ENCODE results near the gene CPSF6.
"Not testable (repeated sequence)": the region's sequence is repeated elsewhere in the genome, so short reads cannot be mapped to it uniquely, and the experiment has no call there.

The CPSF6 gene

DNA sequence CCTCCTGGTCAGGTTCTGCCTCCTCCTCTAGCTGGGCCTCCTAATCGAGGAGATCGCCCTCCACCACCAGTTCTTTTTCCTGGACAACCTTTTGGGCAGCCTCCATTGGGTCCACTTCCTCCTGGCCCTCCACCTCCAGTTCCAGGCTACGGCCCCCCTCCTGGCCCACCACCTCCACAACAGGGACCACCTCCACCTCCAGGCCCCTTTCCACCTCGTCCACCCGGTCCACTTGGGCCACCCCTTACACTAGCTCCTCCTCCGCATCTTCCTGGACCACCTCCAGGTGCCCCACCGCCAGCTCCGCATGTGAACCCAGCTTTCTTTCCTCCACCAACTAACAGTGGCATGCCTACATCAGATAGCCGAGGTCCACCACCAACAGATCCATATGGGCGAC lies 19.3 kb downstream of the CPSF6 start:
- Histone ChIP-seq H2AFZ (ENCODE audit: low read length) (no peak overlapping the region), H3F3A (ENCODE audit: insufficient read depth, low read length) (no peaks in the 10 kb centered on the region), H3K4me1 (ENCODE audit: low read length) (no peaks in the 10 kb centered on the region), H3K9me2 (replicated peaks; ENCODE audit: insufficient read depth, low read length) (no peaks in the 10 kb centered on the region), H3K79me2 (ENCODE audit: low read length) (peaks cover 41% of the 10 kb centered on the region), H3K9me3 (replicated peaks; ENCODE audit: insufficient read depth, low read length) (no peaks in the 10 kb centered on the region), H3K9ac (ENCODE audit: low read length) (no peak overlapping the region), H3K4me3 (ENCODE audit: low read length) (no peak overlapping the region), H3K36me3 (replicated peaks; ENCODE audit: insufficient read depth, low read length) (peaks cover 15% of the 10 kb centered on the region; the same call in 1 of the 2 replicates), H3K27ac (ENCODE audit: low read length) (no peak overlapping the region), H4K20me1 (ENCODE audit: insufficient read depth, low read length) (peaks cover 5% of the 10 kb centered on the region; the same call in 1 of the 2 replicates), H3K27me3 (replicated peaks; ENCODE audit: insufficient read depth, low read length) (no peaks in the 10 kb centered on the region), H3K4me2 (ENCODE audit: low read depth, low read length) (no peak overlapping the region)
- no peak for DNase-seq
- TF ChIP-seq EZH2phosphoT487 (IDR thresholded peaks at IDR 0.05; ENCODE audit: low read length) = no peak
- no peak for TF ChIP-seq CTCF (IDR thresholded peaks at IDR 0.05; ENCODE audit: low read length)
- TF ChIP-seq EZH2 (optimal IDR thresholded peaks at IDR 0.05; ENCODE audit: low read depth, low read length) = no peak

GRCh38 chr12:69262264-69262974 lies 23.1 kb downstream of the CPSF6 start:
- no peaks in the 10 kb centered on the region for H3K27me3 ChIP-seq (replicated peaks; ENCODE audit: insufficient read depth, low read length)
- H3K36me3 ChIP-seq (replicated peaks; ENCODE audit: insufficient read depth, low read length) = peaks cover 8% of the 10 kb centered on the region; the same call in 1 of the 2 replicates
- H3K9me3 ChIP-seq (replicated peaks; ENCODE audit: insufficient read depth, low read length) = no peaks in the 10 kb centered on the region
- H2AFZ ChIP-seq (ENCODE audit: low read length) = no peak overlapping the region
- no peaks in the 10 kb centered on the region for H3K4me1 ChIP-seq (ENCODE audit: low read length)
- H3K9me2 ChIP-seq (replicated peaks; ENCODE audit: insufficient read depth, low read length) = no peaks in the 10 kb centered on the region
- H4K20me1 ChIP-seq (ENCODE audit: insufficient read depth, low read length) = no peaks in the 10 kb centered on the region
- no peak overlapping the region for H3K9ac ChIP-seq (ENCODE audit: low read length)
- TF ChIP-seq CTCF (IDR thresholded peaks at IDR 0.05; ENCODE audit: low read length) = no peak
- no peak for TF ChIP-seq EZH2 (optimal IDR thresholded peaks at IDR 0.05; ENCODE audit: low read depth, low read length)
- TF ChIP-seq EZH2phosphoT487 (IDR thresholded peaks at IDR 0.05; ENCODE audit: low read length) = no peak
- DNase-seq = no peak
- no peaks in the 10 kb centered on the region for H3F3A ChIP-seq (ENCODE audit: insufficient read depth, low read length)
- H3K4me3 ChIP-seq (ENCODE audit: low read length) = no peak overlapping the region
- no peak overlapping the region for H3K27ac ChIP-seq (ENCODE audit: low read length)
- H3K4me2 ChIP-seq (ENCODE audit: low read depth, low read length) = no peak overlapping the region
- H3K79me2 ChIP-seq (ENCODE audit: low read length) = peaks cover 9% of the 10 kb centered on the region; the same call in 1 of the 2 replicates

DNA sequence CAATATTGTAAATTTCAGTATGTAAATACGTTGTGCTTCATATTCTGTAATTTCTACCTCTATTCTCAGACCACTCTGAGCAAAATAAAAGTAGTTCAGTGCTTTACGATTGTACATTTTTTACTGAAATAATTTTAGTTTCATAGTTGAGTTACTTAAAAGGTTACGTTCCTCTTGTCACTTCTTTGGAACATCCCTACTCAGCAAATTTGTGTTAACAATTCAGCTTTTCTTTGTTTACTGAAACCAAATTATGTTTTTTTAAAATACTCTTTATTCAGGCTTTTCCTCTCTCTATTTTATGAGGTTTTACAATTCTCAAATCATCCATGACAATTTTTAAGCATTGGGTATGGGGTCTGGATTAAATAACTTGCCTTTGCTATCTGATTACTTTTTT lies 25.8 kb downstream of the CPSF6 start:
- Histone ChIP-seq H3K79me2 (ENCODE audit: low read length) (peaks cover 6% of the 10 kb centered on the region; the same call in 1 of the 2 replicates), H3K27ac (ENCODE audit: low read length) (no peak overlapping the region), H4K20me1 (ENCODE audit: insufficient read depth, low read length) (no peaks in the 10 kb centered on the region), H3F3A (ENCODE audit: insufficient read depth, low read length) (no peaks in the 10 kb centered on the region), H3K36me3 (replicated peaks; ENCODE audit: insufficient read depth, low read length) (peaks cover 8% of the 10 kb centered on the region; the same call in 1 of the 2 replicates), H2AFZ (ENCODE audit: low read length) (no peak overlapping the region), H3K9me2 (replicated peaks; ENCODE audit: insufficient read depth, low read length) (no peaks in the 10 kb centered on the region), H3K4me1 (ENCODE audit: low read length) (no peaks in the 10 kb centered on the region), H3K27me3 (replicated peaks; ENCODE audit: insufficient read depth, low read length) (no peaks in the 10 kb centered on the region), H3K4me2 (ENCODE audit: low read depth, low read length) (no peak overlapping the region), H3K9me3 (replicated peaks; ENCODE audit: insufficient read depth, low read length) (no peaks in the 10 kb centered on the region), H3K9ac (ENCODE audit: low read length) (no peak overlapping the region), H3K4me3 (ENCODE audit: low read length) (no peak overlapping the region)
- TF ChIP-seq CTCF (IDR thresholded peaks at IDR 0.05; ENCODE audit: low read length) (no peak), EZH2 (optimal IDR thresholded peaks at IDR 0.05; ENCODE audit: low read depth, low read length) (no peak), EZH2phosphoT487 (IDR thresholded peaks at IDR 0.05; ENCODE audit: low read length) (no peak)
- DNase-seq = no peak

DNA sequence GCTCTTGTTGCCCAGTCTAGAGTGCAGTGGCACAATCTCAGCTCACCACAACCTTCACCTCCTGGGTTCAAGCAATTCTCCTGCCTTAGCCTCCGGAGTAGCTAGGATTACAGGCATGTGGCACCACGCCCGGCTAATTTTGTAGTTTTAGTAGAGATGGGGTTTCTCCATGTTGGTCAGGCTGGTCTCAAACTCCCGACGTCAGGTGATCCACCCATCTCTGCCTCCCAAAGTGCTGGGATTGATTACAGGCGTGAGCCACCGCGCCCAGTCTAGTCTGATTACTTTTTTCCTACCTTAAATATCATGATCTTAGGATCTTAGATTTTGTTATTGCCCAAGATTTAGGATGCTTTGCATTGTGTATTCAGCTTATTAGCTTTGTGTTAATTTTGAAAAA lies 26.3 kb downstream of the CPSF6 start:
- H3F3A ChIP-seq (ENCODE audit: insufficient read depth, low read length); H2AFZ ChIP-seq (ENCODE audit: low read length); H3K9me3 ChIP-seq (replicated peaks; ENCODE audit: insufficient read depth, low read length); H3K27me3 ChIP-seq (replicated peaks; ENCODE audit: insufficient read depth, low read length); H3K4me2 ChIP-seq (ENCODE audit: low read depth, low read length); H3K4me1 ChIP-seq (ENCODE audit: low read length); H3K79me2 ChIP-seq (ENCODE audit: low read length); H3K9me2 ChIP-seq (replicated peaks; ENCODE audit: insufficient read depth, low read length); H3K9ac ChIP-seq (ENCODE audit: low read length); H3K36me3 ChIP-seq (replicated peaks; ENCODE audit: insufficient read depth, low read length); H3K27ac ChIP-seq (ENCODE audit: low read length); DNase-seq; H4K20me1 ChIP-seq (ENCODE audit: insufficient read depth, low read length); H3K4me3 ChIP-seq (ENCODE audit: low read length): not testable (repeated sequence)
